Measurements from ENCODE around the gene DACT3.

DACT3 gene

DNA sequence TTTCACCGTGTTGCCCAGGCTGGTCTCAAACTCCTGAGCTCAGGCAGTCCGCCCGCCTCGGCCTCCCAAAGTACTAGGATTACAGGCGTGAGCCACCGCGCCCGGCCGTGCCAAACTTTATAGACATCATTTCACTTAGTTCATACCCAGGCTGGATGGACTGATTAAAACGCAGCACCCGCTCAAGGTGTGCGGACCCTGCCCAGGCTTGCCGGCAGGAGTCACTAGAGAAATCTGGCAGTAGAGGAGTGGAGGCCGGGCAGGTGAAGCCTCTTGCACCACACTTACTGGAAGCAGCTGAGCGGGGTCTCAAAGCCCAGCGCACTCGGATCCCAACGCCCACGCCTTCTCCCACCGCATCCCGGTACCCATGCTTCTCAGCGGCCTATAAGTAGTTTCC, 47.5 kb downstream of the DACT3 start:
- TF ChIP-seq, protein P1, sequence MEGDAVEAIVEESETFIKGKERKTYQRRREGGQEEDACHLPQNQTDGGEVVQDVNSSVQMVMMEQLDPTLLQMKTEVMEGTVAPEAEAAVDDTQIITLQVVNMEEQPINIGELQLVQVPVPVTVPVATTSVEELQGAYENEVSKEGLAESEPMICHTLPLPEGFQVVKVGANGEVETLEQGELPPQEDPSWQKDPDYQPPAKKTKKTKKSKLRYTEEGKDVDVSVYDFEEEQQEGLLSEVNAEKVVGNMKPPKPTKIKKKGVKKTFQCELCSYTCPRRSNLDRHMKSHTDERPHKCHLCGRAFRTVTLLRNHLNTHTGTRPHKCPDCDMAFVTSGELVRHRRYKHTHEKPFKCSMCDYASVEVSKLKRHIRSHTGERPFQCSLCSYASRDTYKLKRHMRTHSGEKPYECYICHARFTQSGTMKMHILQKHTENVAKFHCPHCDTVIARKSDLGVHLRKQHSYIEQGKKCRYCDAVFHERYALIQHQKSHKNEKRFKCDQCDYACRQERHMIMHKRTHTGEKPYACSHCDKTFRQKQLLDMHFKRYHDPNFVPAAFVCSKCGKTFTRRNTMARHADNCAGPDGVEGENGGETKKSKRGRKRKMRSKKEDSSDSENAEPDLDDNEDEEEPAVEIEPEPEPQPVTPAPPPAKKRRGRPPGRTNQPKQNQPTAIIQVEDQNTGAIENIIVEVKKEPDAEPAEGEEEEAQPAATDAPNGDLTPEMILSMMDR (IDR thresholded peaks at IDR 0.05; ENCODE audit: insufficient read depth, low read length, poor library complexity, severe bottlenecking): no peak
- no peak for DNase-seq (ENCODE audit: extremely low read depth, insufficient read length)
- Histone ChIP-seq H3K27me3 (replicated peaks; ENCODE audit: control insufficient read depth, insufficient read depth, low read length) (no peaks in the 10 kb centered on the region), H3K36me3 (ENCODE audit: control insufficient read depth, insufficient read depth, low read length) (peaks cover 17% of the 10 kb centered on the region), H3K4me3 (replicated peaks; ENCODE audit: low read depth, low read length) (no peak overlapping the region)

DNA sequence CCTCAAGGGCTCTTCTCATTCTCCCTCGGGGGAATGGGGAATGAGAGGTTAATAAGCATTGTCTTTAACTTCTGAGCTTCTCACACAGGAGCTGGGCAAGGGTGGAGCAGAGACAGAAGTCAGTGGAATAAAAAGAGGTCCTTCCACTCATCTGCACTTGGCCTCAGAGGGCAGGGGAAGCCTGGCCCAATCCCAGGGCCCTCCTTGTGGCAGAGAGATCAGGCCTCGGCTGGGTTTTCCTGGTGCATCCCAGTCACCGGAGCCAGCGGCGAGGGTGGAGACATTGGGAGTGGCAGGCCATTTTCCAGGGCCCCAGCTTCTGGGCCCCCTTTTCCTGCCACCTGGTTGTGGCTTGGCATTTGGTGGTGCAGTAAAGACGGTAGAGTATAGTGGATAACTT, 49.2 kb downstream of the DACT3 start:
- DNase-seq (ENCODE audit: extremely low read depth, insufficient read length): no peak
- TF ChIP-seq, protein P1 (IDR thresholded peaks at IDR 0.05; ENCODE audit: insufficient read depth, low read length, poor library complexity, severe bottlenecking): no peak
- Histone ChIP-seq H3K4me3 (replicated peaks; ENCODE audit: low read depth, low read length) (no peak overlapping the region), H3K36me3 (ENCODE audit: control insufficient read depth, insufficient read depth, low read length) (peaks cover 32% of the 10 kb centered on the region), H3K27me3 (replicated peaks; ENCODE audit: control insufficient read depth, insufficient read depth, low read length) (no peaks in the 10 kb centered on the region)

DNA sequence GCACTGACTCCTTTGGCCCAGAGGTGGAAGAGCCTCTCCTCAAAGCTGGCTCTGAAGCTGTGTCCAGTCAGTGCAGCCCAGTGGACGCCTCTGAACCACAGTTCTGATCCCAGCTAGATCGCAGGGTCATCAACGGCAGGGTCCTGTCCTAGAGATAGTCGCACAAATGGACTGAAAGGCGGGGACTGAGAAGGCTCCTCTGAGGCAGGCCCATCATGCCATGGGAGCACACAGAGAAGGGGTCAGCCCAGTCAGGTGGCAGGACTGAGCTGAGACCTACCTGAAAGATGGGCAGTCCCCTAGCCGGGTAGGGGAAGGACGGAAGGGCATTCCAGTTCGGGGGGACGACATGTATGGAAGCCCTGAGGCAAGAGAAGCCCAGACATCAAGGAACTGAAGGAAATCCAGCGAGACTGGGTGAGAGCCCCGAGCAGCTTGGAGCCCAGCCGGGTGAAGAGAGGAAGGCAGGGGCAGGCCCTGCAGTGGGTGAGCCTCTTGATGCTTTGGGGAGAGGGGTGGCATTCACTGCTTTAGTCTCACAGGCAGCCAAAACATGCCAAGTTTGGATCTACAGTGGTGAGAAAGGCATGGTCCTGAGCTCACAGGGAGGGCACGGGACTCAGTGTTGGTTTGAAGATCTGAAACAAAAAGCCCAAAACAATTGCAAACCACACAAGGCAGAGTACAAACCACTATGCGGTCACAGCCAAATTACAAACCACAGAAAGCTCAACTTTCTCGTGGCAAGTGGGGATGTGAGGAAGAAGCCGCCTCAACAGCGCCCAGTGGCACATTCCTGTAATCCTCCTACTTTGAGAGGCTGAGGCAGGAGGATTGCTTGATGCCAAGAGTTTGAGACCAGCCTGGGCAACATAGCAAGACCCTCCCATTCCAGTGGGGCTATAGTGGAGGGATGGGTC, 49.9 kb downstream of the DACT3 start:
- Histone ChIP-seq H3K27me3 (replicated peaks; ENCODE audit: control insufficient read depth, insufficient read depth, low read length) (no peaks in the 10 kb centered on the region), H3K36me3 (ENCODE audit: control insufficient read depth, insufficient read depth, low read length) (peaks cover 35% of the 10 kb centered on the region), H3K4me3 (replicated peaks; ENCODE audit: low read depth, low read length) (no peak overlapping the region)
- no peak for DNase-seq (ENCODE audit: extremely low read depth, insufficient read length)
- TF ChIP-seq, protein P1 (IDR thresholded peaks at IDR 0.05; ENCODE audit: insufficient read depth, low read length, poor library complexity, severe bottlenecking): no peak

GRCh38 chr19:46610413-46610775, 50.6 kb downstream of the DACT3 start:
- DNase-seq (ENCODE audit: extremely low read depth, insufficient read length): no peak
- no peak overlapping the region for H3K4me3 ChIP-seq (replicated peaks; ENCODE audit: low read depth, low read length)
- H3K36me3 ChIP-seq (ENCODE audit: control insufficient read depth, insufficient read depth, low read length): peaks cover 41% of the 10 kb centered on the region

GRCh38 chr19:46609511-46610412, 51.2 kb downstream of the DACT3 start:
- TF ChIP-seq, protein P1 (IDR thresholded peaks at IDR 0.05; ENCODE audit: insufficient read depth, low read length, poor library complexity, severe bottlenecking): no peak
- DNase-seq (ENCODE audit: extremely low read depth, insufficient read length): no peak
- H3K4me3 ChIP-seq (replicated peaks; ENCODE audit: low read depth, low read length): no peak overlapping the region
- H3K27me3 ChIP-seq (replicated peaks; ENCODE audit: control insufficient read depth, insufficient read depth, low read length): no peaks in the 10 kb centered on the region
- peaks cover 43% of the 10 kb centered on the region for H3K36me3 ChIP-seq (ENCODE audit: control insufficient read depth, insufficient read depth, low read length)

More at GRCh38 chr19:46610413-46610775, 50.6 kb downstream of the DACT3 start:
- no peaks in the 10 kb centered on the region for H3K27me3 ChIP-seq (replicated peaks; ENCODE audit: control insufficient read depth, insufficient read depth, low read length)
- TF ChIP-seq, protein P1 (IDR thresholded peaks at IDR 0.05; ENCODE audit: insufficient read depth, low read length, poor library complexity, severe bottlenecking): no peak

All from GM06990 (cell line).